Hematopoietic multipotent progenitor cell treated with erythropoietin and hydrocortisone succinate and interleukin-3 and kit ligand, for 17 days (in vitro differentiated cells): ENCODE data around the gene CDH13.
"Not testable (repeated sequence)": the region's sequence is repeated elsewhere in the genome, so short reads cannot be mapped to it uniquely, and the experiment has no call there.

Experiments
- DNase-seq: peaks from one replicate; pipeline ENCODE4 v3.0.0-alpha.2; 2015; ENCODE audit warnings: low spot score

CDH13 gene

DNA sequence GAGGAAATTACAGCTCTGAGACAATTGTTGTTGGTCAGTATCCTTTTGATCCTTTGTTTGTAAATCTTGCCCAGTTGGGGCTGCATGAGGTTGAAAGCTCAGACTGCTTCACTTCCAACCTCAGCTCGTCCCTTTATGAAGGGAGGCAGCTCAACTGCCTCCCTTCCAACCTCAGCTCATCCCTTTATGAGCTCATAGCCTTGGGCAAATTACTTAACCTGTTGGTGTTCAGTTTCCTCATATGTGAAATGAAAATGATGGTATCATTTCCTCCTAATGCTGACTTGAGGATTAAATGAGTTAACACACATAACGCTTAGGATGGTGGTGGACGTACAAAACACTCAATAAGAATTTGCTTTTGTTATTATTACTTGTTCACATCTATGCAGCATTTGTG lies 265.1 kb downstream of the CDH13 start:
- no peak for DNase-seq

DNA sequence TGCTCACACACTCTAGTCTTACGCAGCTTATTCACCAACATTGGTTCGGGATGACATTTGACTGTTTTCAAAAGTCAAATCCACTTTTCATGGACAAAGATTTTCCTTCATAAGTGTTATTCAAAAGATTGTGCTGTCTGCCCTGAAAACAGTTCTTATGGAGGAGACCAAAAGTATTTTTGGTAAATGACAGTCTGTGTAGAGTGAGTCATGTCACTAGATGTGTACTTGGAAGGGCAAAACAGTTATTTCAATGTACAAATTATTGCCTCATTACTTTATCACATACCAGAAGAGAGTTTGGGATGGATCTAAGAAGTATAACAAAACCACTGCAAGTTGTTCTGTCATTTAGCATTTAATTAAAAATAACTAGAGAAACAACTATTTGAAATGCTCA lies 265.6 kb downstream of the CDH13 start:
- DNase-seq: no peak

DNA sequence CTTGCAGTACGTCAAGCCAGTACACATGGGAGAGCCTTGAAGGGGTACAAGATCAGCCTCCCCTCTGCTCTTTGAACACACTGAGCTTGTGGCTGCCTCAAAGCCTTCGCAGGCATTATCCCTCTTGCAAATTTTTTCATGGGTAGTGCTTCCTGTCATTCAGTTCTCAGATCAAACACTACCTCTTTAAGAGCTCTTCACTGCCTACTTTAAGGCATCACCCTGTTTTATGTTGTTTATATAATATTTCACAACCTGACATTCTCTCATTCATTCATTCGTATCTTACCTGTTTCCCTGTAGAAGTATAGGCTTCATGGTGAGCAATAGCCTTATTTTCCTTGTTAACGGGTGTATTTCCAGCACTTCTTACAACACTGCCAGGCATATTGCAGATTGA lies 269.1 kb downstream of the CDH13 start:
- DNase-seq: no peak

DNA sequence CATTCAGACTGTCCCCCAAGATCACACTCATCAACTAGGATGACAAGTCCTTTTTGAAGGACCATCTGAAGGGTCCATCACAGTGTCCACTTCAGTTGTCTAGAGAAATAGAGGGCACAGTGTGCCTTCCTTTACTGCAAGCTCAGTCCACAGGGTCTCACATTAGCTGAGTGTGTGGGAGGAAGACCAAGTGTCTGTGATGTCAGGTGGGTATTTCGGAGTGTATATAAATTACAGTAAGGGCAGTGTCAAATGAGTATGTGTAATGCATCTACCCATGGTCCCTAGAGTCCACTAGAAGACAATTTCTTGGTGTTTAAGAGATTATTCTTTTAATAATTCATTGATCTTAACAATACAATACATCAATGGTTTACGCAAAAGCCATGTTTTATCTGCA lies 272.2 kb downstream of the CDH13 start:
- no peak for DNase-seq

DNA sequence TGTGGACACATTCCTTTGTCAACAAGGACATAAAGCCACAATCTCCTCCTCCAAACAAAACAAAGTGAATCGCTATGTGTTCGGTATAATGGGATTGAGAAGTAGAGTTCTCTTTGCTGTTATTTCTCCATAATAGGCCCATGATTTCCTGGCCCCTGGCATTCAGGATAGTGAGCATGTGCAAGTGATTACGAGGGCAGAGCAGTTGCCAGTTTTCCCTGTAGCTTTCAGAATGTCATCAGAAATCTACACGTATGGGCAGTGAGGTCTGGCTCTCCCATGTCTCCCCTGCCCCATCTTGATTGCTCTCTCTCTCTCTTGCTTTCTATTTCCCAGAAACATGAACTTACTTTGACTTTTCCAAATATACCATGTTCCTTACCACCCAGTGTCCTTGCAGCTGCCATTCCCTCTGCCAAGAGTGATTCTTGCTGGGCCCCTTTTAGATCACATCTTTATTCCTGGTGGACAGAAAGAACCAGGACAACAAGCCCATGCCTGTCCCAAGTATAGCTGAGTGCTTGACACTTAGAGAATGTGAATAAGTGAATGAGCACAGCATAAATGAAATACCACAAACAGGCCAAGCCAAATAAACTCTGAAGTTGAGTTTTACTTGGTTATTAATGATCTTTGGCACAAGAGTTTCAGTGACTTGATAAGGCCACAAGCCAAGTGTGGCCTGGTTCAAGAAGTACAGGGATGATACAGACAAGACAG lies 273.1 kb downstream of the CDH13 start:
- no peak for DNase-seq

DNA sequence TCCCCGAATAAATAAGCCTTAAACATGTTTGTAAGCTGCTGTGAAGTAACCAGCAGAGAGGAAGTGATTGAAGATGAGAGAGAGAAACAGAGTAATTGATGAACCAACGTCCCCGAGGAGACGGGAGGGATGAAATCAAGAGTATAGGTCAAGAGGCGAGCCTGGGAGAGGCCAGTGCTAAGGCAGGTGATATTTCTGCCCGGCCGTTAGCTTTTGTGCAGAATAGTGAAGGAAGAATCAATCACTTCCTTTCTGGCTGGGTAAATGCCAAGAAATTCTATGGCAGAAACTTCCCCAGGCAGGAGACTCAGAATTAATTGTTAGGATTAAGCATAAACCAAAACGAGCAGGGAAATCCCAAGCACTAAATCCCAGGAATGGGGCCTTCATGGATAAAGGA lies 273.8 kb downstream of the CDH13 start:
- no peak for DNase-seq

DNA sequence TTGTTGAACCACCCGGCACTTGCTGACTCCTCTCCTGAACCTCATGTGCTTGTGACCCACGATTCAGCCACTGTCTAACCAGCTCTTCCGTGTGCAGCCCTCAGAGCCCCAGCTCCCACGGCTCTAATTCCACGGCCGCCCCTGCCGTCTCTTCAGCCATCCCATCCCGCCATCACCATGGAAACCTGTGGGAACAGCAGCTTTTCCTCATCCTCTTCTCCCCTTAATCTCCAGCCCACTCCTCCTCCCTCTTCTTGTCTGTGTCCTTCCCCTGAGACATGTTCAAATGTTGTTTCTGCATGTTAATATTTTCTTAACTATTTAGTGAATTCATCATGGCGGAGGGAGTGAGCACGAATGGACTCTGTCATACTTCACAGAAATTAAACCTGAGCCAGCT lies 285.2 kb downstream of the CDH13 start:
- no peak for DNase-seq

DNA sequence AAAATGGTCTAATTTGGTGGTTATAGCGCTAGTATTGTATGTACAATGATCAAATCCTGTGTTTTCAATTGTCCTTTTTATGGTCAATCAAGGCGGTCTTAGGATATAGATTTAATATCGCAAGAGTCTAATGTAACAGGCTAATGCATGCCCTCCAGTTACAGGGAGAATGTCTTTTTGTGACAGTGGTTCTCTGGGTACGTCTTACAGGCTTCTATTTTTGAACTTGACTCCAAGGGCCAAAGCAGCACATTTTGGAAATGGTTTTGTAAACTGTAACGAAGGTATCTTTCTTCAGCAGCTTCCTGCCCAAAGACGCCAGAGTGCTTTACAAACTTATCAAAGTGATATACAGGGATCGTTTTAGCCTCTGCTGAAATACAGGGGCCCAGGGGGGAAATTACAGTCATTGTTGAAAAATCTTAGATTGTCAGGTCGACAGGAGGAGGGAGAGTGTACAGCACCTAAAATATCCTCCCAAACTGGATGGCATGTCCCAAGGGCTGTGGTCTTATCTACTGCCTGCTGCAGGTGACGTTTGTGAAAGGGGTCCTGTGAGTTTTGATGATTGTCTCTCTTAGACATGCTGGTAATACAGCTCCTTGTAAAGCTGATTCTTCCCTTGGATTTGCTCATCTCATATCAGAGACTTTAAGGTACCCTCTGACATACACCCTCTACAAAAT lies 288.5 kb downstream of the CDH13 start:
- no peak for DNase-seq

DNA sequence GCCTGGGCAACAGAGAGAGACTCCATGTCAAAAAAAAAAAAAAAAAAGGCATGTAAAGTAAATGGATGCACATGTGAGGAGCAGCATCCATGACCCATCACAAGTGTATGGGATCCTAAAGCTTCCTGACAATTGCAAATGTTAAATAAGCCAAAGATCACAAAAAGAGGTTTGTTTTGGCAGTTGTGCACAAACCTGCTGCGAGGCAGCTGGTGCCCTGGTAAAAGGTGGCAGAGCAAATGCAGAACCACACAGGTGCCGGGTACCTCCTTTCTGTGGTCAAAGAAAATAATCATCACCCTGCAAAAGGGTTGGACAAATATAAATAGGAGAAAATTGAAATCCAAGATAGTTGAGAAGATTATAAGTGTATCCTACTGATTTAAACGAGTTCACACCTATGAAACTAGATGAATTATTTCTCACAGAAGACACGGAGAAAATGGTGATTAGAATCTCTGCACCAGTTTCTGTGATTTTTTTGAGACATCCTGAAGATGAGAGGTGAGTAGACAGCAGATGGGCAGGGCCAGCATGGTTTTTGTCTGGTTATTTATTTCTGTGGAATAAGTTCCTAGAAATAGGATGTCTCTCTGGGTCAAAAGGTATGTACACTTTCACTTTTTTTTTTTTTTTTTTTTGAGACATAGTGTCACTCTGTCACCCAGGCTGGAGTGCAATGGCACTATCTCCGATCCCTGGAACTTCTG lies 291.3 kb downstream of the CDH13 start:
- no peak for DNase-seq

DNA sequence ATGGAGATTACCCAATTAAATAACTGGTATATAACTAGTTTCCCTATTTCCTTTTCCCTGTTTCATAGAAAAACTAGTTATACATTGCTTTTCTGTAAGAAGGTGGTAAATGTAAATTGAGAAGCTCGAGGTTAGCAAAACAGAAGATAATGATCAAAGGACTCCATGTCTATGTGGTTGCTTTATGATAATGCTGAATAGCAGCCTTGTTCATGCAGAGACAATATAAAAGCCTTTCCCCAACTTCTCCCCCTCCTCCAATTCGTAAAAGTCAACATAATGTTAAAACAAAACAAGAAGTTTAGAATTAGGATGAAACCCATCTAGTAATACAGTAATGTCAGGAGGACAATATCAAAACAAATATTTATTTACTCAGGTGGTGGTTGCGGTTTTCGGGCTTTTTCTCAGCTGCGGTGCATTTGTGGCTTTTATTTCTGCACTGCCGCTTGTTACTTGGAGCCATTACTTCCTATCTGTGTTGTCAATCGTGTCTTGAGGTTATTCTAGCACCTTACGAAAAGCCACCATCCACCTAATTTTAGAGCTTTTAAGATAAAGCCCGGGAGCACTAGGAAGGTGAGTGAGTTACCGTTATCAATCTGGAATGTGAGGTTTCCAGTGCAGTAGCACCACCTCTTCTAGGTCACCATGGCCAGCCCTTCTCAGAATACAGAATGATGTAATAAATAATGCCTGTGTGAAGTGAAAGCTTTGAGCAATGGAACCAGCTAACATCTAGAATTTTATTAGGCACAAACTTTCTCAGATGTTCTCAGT lies 297.5 kb downstream of the CDH13 start:
- no peak for DNase-seq

DNA sequence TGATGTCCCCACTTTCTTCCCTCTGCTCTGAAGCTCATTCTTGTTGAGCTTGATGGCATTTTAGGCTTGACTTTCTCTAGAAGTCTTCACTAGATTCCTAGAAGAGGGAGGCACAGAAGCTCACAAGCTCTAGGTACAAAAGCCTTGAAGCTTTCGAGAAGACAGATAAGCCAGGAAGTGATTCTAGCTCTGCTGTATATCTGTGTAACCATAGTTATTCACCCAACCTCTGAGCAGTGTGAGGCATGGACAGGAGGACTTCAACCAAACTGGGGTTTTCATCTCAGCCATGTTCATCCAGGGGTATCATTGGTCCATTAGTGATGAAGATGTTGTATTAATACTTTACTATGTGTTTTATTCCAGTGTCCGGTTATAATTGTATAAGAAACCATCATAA lies 299.7 kb downstream of the CDH13 start:
- no peak for DNase-seq

DNA sequence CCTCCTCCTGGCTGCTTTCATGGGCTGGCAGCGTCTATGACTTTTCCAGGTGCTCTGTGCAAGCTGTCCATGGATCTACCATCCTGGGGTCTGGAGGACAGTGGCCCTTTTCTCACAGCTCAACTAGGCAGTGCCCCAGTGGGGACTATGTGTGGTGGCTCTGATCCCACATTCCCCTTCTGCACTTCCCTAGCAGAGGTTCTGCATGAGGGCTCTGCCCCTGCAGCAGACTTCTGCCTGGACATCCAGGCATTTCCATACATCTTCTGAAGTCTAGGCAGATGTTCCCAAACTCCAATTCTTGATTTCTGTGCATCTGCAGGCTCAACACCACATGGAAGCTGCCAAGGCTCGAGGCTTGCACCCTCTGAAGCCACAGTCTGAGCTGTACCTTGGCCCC lies 307.2 kb downstream of the CDH13 start:
- not testable (repeated sequence) for DNase-seq

DNA sequence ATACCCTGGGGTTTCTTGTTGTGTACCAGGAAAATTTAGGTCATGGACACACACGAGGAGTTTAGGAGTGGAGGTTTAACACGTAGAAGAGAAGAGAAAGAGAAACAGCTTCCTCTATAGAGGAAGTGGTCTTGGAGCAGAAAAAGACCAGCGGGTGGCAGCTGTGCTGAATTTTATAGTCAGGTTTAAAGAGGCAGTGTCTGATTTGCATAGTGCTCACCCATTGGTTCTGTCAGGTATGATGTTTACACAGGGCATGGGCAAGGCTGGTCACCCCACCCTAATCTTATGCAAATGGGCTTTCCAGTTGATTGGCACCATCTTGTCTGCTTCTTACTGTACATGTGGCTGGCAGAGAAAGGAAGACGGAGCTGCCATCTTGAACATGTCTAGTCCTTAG lies 309.0 kb downstream of the CDH13 start:
- DNase-seq: no peak

DNA sequence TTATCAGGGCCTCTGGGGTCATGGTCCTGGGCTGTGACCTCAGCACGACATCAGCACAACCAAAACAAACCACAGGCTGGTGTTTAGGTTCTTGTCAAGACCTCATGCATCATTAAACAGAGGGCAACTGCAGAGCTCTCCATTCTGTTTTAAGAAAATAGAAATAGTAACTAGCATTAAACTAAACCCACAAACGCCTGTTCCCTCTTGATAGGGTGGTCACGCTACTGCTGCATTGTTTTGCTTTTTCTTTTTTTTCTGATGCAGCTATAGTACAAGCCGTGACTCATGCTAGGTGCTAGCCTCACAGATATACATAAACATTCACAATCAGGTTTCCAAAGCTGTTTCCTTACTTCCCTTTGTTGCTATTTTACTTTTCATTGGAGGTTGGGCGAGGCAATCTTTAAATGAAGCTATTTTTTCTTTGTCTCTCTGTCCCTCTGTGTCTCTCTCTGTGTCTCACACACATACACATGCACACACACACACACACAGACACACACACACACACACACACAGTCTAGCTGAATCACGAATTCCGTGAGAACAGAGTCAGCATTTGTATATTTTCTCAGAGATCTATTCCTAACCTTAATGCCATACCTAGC lies 310.3 kb downstream of the CDH13 start:
- DNase-seq: no peak

DNA sequence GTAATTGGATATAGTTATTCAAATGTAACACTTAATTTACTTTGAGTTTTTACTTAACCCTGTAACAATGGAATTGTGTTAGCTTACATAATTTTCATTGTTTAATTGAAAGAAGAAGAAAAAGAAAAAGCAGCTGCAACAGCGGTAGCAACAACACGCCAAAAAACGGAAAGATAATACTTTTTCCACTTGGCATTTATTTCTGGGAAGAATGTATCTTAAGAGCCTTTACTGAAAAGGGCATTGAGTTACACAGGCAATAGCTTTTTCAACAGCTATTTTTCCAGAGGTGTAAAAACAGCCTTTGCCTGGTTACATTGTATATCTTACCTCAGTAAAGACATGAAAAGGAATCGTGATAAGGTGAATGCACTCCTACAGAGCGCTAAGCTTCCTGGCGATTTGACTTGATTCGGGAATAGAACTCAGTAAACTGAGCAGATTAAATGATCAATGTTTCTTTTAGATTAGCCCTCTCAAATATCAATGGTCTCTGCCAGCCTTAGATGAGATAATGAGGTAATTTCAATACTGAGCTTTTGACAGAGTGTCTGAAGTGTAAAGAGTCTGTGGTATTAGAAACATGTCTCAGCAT lies 311.3 kb downstream of the CDH13 start:
- no peak for DNase-seq

DNA sequence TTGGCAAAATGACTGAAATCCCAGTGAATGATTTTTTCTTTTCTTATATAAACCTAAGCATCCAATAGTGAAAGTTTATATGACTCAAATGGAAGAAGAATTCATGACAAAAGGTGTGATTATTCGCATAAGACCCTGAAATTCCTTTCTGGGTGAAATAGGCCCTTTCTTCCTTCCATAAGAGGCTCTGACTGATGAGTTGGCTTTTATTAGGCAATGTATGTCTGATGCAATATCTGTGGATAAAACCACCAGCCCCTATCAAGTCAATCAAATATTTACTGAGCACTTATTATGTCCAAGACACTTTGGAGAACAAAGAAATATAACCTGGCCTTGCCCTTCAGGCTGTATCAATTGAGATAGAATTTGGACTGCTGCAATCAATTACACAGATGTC lies 316.6 kb downstream of the CDH13 start:
- DNase-seq: no peak

DNA sequence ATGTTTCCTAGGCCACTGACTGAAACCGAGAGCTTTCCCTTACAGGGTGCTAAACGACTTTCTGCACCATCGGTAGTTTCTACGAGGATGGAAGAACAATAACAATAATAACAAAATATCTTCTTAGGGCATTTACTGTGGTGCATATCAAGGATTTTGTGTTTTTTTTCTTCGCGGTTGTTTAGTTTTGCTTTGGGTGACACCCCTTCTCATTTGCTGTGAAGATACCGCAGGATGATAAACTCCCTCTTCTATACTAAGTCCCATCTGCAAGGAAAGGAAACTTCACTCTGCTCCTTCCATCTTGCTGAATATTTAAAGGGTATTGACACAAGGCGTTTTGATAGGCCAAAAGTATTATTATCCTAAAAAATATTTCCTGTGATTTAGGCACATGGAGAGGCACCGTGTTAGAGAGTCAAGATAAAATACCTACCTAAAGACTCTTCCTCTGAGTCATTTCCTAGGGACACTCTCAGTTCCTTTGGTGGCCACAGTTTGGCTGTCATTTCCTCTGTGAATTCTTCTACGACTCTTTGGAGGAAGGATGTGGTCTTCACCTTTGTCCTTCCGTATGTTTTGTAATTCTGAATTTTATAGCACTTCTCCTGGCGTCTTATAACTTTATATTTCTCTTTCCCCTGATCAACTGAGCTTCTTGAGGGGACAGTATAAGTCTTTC lies 318.8 kb downstream of the CDH13 start:
- DNase-seq: no peak

DNA sequence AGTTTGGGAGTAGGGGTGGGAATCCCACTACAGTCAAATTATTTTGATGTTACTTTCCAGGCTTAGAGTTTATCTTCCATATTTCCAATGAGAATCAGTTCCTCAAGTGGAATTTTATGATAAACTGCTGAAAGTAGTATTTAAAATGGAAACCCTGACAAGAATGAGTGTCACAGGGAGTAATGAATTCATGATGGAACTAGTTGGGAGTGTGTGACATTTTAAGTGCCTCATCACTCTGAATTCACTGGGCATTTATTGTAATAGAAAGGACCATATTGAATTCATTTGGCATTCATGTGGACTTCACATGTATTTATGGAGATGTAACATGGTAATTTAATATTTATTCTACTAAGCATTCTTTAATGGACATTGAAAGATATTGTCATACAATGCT lies 320.9 kb downstream of the CDH13 start:
- no peak for DNase-seq

DNA sequence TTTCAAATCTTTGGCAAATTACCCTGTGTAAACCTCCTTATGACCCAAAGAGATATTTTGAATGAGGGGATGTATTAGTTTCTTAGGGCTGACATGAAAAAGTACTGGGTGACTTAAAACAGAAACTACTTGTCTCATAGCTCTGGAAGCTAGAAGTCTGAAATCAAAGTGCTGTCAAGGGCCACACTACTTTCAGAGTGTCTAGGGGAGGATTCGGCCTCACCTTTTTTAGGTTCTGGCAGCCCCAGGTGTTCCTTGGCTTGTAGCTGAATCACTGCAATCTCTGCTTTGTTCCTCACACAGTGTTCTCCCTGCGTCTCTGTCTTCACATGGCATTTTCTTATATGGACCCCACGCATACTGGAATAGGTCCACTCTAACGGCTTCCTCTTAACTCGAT lies 322.2 kb downstream of the CDH13 start:
- no peak for DNase-seq

DNA sequence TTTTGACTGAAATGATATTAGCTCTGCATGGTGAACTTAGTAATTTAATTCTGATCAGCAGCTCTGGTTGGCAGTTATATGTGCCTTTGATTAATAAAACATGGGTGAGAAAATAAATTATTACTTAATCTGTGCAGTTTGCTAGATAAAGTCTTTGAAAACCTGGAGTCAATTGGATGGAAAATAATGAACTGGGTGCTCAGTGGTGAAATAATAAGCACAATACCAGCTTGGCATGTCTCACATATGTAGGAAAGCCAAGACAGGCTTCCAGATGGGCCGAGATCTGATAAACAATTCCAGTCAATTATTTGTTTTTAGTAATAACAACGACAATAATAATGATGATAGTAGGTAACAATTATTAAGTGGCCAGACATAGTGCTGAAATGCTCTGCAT lies 326.7 kb downstream of the CDH13 start:
- DNase-seq: no peak
